A549 treated with dexamethasone at 1 μM for 4 hours (cell line): ENCODE measurements around the gene RIC3. TPM values are rescaled to one million over a fixed set of nuclear protein-coding genes. Genes with fewer than 3 reads are reported as not detected.

Source experiments
- total RNA-seq: library from RNA; stranded (reverse); fragments of 200-300 nt; extraction: Qiagen RNA extraction; gene quantifications from 5 replicates; pipeline ENCODE4 v1.2.3, GENCODE V29; 2022

Gene RIC3
- total RNA-seq = 1.1 to 2.3 TPM (median 2.0 TPM) in 5 replicates

GRCh38 chr11:8168485-8169257, at the start of gene RIC3:
Gene RIC3, minus strand, starts transcription at chr11:8169025. Its CDS starts 36 bp downstream, at chr11:8168989.

GRCh38 chr11:8080674-8081590, 87.9 kb downstream of the RIC3 start, which contains the start of gene TUB:
Gene TUB, plus strand, starts transcription at chr11:8081211. Its CDS starts 300 bp downstream, at chr11:8081511.

Other genes with a start within 250 kb of the RIC3 start
- gene OR10A6, start 237.8 kb downstream of the RIC3 start, total RNA-seq = not detected in 5 replicates
- gene OR10A3, start 227.3 kb downstream of the RIC3 start, total RNA-seq = not detected in 5 replicates
- not detected in 5 replicates for gene NLRP10, start 203.6 kb downstream of the RIC3 start, total RNA-seq
- 276 to 321 TPM (median 307 TPM) in 5 replicates for gene EIF3F, start 181.7 kb downstream of the RIC3 start, total RNA-seq
- gene TUB, start 87.8 kb downstream of the RIC3 start, total RNA-seq = 4.6 to 7.1 TPM (median 6.8 TPM) in 5 replicates
- 1.9 to 3.6 TPM (median 2.7 TPM) in 5 replicates for gene LMO1, start 94.9 kb upstream of the RIC3 start, total RNA-seq